Stimulated activated CD4-positive, alpha-beta T cell treated with anti-CD3 and anti-CD28 coated beads, Interleukin-1b, Interleukin-23, amount 100 ng/mL, for 1 hour (primary cell): ENCODE results near the gene MEDAG.

Experiments used
- DNase-seq, 2 donors: peaks; one replicate each; pipeline ENCODE4 v3.0.0-alpha.2; 2020; ENCODE audit warnings: low read depth in 2 of 2

MEDAG gene

GRCh38 chr13:30957258-30957943 lies 51.3 kb downstream of the MEDAG start:
- DNase-seq, result no peak

- no peak for DNase-seq
Measured at GRCh38 chr13:30959678-30960077, 53.6 kb downstream of the MEDAG start.

DNA sequence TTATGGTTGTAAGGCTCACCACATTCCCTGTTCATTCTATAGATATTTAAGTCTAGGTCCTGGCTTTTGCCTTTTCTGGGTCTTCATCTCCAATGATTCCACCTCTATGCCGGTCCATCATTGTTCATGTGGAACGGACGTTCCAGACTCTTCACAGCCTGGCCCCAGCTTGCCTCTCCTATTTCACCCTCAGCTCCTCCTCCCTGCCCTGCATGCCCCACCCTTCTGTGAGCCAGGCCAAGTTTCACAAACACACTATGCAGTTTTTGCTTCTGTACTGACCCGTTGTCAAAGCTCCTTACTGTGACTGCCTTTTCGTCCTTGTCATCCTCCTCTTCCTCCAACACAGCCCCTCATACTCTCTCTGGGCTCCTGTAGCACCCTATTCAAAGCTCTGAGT lies 57.7 kb downstream of the MEDAG start:
- no peak for DNase-seq

- DNase-seq, result no peak
Measured at GRCh38 chr13:30965380-30965779, 59.3 kb downstream of the MEDAG start.

DNA sequence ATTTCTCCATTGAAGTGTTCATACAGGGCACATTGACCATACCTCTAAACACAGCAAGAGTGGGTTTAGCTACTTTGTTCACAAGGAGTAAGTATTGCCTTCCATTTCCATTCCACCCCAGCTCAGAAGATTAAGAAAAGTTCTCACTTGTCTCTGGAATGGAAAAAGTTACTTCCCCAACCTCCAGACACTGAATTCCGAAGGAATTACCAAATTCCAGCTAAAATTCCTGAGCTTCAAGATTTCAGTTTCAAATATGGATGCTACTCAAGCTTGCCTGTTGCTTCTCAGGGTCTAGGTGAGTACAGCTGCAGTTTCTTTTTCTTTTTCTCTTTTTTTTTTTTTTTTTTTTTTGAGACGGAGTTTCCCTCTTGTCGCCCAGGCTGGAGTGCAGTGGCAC lies 60.0 kb downstream of the MEDAG start:
- DNase-seq, result no peak

- DNase-seq, result no peak
Measured at GRCh38 chr13:30968846-30969245, 62.8 kb downstream of the MEDAG start.

DNA sequence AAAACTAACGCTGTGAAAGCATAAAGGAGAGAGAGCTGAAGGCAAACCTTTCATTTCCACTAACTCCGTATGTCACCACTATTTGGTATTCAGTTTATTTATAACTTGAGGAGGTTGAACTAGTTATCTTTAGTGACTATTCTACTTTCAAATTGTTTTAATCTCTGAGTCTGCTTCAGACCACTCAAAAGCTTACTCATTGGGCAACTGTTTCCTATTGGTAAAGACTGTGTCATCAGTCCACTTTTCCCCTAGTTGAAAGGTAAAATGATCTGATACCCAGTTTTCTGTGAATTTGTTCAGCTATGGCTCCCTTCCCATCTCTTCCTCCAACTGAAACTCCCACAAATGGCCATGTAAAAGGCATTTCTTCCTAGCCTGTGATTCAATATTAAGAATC lies 65.5 kb downstream of the MEDAG start:
- no peak for DNase-seq

- no peak for DNase-seq
Measured at GRCh38 chr13:30972888-30973377, 66.9 kb downstream of the MEDAG start.

DNA sequence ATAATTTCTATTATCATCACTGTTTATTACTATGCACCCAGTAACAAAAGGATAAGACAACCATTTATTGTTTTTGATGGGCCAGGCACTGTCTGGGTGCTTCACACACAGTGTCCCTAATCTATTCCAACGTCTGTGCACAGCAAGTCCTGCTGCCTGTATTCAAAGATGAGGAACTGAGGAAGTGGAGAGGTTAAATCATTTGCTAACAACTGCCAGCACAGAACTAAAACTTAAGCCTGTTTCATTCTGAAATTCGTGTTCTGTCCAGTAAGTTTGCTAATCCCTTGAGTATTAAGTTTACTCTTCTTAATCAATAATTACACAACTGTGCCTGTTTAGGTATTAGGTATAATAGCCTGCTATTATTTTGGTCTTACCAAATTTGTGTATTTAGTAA lies 68.3 kb downstream of the MEDAG start:
- DNase-seq, result no peak
